Hepatic stellate cell (primary cell): ENCODE data around the gene KHDRBS2.

Experiments used
- DNase-seq: peaks from one replicate; pipeline ENCODE4 v3.0.0; 2011; ENCODE audit warnings: low spot score

The KHDRBS2 gene

DNA sequence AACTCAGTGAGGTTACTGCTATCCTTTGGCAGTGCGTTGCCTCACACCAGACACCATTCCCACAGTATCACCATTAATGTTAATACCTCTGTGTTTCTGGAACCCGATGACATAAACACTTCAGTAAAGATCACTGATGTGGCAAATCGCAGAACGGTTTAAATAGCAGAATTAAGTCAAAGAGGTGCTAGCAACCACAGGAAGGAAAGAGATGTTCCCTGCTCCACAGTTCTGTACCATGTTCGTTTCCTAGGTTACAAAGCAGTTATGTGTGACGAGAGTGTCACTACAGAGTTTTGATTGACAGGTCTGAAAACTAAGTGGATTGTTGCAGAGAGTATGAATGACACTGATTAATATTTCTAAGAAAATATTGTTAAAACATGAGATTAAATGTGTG lies 272.3 kb downstream of the KHDRBS2 start:
- DNase-seq, result no peak

DNA sequence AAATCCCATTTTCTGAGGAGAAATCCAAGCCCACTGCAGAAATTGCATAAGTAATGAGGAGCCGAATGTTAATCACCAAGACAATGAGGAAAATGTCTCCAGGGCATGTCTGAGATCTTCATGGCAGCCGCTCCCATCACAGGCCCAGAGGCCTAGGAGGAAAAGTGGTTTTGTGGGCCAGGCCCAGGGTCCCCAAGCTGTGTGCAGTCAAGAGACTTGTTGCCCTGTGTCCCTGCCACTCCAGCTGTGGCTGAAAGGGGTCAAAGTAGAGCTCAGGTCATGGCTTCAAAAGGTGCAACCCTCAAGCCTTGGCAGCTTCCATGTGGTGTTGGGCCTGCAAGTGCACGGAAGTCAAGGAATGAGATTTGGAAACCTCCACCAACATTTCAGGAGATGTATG lies 276.6 kb downstream of the KHDRBS2 start:
- no peak for DNase-seq

DNA sequence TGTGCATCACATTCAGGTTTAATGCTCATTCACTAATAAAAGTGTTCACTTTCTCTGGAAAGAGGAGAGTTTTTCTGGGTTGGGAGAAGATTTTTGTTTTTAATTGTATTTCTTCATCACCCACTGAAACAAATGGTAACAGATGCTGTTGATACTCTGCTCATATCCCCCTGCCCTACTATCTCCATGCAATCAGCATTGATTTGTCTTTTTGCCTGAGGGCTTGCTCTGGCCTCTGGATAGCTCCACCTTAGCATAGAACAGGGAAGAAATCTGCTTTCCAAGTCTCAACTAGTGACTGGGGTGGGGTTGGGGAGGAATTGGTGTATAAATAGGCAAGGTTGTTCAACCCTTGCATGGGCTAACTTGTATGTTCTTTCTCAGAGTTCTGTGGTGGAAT lies 296.4 kb downstream of the KHDRBS2 start:
- DNase-seq, result no peak

DNA sequence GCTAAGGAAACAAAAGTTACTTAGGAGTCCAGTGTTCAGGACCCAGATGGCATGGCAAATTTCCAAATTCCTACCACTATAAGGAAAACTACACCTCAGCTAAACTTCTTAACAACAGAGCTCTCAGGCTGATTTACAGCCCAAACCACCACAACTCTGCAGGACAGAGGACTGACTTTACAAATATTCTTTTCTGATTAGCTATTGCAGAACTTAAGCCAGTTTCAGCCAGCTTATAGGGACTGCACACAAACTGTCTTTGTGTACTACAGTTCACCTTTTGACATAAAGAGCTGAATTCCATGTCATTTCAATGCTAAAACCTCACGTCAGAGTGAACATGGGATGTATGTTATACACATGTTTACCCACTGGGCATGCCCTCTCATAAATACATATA lies 305.4 kb downstream of the KHDRBS2 start:
- no peak for DNase-seq

DNA sequence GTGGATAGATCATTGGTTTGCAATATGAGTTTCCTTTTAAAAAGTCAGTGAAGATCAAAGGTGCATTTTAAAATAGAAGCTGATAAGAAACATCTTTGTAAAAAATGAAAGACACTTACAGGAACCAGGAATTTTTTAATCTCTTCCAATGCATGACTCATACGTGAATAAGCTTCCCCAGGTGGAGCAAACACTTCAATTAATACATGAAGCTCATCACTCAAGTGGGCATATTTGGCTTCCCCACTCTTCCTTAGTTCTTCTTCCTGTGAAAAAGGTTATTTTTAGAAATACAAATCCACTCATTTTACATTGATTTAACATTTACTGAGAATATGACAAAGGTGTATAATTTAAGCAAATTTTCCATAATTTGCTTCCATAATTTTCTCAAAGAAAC lies 308.1 kb downstream of the KHDRBS2 start:
- no peak for DNase-seq

DNA sequence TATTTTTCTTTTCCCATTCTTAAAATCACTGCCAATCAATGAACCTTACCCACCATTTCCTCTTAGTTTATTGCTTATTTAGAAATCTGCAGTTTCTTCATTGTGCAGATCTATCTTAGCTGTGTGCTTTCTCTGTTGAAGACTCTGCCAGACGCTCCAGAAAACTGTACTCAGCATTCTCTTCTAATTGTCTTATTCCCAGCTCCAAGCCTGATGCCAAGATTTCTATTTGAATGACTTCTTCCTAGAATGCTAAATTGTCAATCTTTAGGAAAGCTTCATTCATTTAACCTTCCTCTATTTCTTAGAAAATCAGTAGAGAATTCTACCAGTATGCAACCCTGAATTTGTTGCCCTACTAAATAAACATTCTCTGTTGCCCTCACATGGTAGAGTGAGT lies 308.9 kb downstream of the KHDRBS2 start:
- DNase-seq, result no peak

DNA sequence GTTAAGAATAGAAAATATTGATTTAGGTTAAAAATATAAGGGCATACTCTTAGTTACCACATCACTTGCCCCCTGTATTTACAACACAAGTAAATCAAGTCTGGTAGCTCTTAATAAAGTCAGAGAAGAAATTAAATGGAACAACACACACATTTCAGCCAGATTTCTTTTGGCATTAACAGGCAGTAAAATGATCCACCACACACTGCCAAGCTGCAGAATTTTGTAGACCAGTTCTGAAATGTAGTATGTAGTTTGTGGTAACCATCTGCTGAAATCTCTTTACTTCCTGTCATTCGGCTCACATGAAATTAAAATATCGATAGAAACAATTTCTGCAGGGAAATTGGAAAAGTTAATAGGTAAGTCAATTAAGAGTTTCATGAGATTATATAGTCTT lies 326.8 kb downstream of the KHDRBS2 start:
- no peak for DNase-seq

DNA sequence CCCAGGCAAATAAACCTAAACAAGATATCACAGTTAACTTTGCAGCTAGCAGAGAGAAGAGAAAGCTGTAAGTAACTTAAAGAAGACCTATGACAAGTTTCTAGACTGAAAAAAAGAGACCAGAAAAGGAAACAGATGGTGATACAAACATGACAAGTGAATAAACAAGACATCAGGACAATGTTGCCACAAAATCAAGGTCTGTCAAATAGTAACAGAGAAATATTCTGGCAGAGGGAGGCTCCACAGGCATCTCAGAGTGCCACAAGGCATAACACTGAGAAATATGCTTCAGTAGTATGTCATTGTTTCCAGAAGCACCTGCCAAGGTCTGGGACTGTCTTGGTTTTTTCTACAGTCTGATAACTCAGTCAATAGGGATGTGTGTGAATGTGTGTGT lies 332.2 kb downstream of the KHDRBS2 start:
- DNase-seq, result no peak

DNA sequence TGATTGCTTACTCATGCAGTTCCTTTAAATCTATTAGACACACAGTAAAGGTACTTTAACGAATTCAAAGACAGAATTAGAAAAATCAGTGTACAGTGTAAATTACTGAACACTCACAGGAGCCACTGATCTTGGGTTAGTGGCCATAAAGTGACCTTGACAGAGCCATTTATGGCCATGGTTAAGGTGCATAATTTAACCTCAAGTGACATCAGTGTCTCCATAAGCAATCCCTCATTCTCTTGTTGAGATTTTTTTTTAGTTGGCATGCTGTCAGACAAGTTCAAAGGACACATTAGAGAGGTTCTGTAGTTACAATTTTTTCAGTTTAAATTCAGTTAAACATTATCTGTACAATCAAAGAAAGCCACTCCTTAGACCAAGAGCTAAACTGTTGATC lies 334.4 kb downstream of the KHDRBS2 start:
- DNase-seq, result no peak

DNA sequence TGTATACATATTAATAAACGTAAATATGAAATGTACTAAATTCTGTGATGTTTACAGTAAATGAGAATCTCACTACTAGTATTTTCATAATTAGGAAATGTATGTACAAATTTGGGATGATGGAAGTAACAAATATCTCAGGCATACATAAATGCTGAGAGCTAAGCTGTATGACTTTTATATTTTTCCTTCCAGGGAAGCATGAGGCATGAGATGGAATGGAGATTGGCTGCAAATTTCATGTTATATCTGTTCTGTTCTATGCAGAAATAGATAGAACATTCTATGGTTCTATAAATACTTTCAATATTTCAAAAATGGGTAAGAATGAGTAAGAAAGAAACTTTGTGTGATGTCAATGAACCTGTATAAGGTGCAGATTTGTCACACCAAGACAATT lies 335.2 kb downstream of the KHDRBS2 start:
- DNase-seq, result no peak

DNA sequence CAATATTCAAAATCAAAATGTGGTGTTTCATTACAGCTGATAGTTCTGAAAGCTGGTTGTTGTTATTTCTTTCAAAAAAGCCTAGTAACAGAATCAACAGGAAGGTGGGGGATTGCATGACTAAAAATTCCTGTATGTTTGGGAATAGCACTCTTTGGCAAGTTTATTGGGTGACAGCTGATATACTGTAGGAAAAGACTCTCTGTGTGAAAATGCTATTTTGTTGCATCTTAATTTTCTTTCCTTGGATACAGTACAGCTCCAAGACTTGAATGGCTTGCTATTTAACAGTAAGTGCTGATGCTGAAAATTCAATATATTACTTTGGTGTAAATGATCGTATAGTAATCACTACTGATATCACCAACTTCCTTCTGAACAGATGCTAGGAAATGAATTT lies 336.1 kb downstream of the KHDRBS2 start:
- DNase-seq, result no peak

DNA sequence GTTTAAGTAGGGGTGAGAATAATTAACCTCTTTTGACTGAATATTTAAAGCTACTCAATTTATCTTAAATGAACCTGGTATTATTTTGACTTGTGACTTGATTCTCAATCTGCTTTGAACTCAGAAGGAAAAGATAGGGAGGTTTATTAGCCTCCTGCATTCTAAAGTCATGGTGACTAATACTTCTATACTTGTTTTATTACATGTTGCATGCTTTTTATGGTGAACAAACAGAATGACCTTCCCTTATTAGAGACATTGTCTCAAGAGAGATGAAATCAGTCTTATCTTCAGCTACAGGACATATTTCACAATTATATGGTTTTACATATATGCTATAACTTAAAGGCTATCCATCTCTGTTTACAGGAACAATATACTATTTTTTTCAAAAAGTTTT lies 336.9 kb downstream of the KHDRBS2 start:
- DNase-seq, result no peak

DNA sequence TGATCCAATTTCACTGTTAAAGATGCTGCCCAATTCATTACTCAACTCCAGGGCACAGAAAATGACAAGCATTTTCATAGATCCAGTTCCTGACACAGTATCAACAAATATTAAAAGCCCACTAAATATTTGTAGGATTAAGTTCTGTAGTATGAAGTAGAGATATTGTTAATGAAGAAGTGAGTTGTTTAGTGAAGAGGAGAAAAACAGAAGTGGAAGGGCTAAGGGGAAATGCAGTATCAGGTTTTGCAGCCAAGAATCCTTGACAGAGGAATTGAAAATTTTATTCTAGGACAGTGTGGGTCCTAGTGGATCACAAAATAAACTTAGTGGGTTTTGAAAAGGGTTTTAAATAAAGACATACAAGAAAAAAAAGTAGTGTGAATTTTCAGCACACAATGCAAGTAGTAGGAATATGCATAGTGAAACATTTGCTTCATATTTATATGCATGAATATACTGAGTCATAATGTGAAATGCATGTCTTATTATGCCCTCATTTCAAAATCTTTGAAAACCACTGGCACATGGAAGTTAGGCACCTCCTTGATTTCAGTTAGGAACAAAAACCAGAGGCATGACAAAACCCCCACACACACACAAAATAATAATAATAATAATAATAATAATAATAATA lies 338.6 kb downstream of the KHDRBS2 start:
- no peak for DNase-seq

DNA sequence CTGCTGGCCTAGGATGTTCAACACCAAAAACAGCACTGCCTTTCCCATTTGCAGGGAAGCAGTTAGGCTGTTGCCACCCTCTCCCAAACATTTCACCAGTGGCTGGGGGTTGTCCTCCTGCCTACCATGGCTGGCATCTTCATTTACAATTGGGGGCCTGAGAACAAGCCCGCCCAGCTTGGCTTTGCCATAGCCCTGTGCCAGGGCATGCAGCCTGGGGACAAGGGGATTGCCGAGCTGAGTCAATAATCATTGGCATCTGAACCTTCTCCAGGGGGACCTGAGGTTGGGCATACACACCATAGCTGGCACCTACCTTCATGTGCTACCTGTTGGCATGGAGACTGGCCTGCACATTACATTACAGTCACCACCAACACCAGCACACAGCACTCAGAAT lies 345.1 kb downstream of the KHDRBS2 start:
- DNase-seq, result no peak

DNA sequence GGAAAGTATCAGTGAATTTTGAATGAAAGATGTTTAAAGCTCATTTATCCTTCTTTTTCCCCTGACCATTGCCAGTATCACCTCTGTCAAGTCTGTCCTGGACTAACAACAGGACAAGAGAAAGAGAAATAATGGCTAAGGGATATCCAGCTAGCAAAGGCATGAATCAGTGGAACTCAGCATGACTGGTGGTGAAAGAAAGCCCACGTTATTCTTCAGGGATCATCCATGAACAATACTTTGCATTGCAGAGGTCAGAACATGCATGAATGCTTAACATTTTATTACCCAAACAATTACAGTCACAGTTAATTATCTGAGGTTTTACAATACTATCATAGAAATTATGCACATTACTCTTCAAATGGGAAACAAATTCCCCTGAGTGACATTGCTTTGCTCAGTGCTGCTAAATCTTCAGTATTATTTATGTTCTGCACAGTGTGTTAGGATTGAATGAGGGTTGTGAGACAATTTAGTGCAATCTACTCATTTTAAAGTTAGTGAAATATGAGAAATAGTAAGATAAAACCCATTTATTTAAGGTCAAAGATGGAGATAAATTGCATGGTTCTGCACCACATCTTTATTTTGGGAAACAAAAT lies 350.7 kb downstream of the KHDRBS2 start:
- DNase-seq, result no peak

DNA sequence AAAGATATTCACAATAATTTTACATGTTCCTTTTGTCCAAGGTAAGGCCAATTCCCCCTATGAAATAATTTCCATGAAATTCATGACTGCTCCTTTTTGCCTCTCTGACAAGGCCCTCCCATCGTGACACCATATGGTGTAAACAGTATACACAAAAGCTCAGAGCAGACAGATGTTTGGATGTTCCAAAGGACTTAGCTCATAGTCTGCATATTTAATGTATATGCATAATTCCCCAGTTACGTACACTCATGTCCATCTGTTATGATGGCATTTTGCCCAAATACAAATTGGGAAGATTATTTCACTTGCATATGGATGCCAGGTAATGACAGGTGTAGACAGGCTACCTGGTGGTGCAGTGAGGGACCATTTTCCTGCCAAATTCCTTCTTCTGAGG lies 376.5 kb downstream of the KHDRBS2 start:
- no peak for DNase-seq

DNA sequence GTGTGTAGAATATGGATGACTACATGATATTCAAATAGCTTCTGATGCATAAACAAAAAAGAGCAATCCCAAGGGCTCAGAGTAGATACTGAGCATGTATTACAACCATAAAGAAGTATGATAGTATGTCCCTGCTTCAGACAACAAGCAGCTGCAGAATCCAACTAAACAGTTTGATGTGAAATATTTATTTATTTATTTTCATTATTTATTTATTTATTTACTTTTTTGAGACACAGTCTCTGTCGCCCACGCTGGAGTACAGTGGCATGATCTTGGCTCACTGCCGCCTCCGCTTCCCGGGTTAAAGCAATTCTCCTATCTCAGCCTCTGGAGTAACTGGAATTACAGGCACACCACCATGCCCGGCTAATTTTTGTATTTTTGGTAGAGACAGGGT lies 384.3 kb downstream of the KHDRBS2 start:
- no peak for DNase-seq

DNA sequence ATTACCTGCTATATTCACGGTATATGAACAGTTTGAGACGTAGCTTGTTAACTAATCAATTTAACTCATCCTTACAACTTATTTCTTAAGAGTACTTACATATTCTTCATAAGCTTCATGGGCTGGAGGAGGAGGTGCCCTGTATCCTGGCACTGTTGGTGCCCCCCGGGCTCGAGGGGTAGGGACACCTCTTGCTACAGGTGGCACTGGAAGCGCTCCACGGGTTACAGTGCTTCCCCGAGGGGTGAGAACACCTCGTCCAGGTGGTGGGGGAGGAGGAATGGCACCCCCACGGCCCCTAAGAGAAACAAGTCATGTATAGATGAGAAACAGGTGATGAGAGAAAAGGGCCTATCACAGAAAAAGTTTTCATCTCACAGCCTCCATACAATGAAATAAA lies 391.5 kb downstream of the KHDRBS2 start:
- DNase-seq, result no peak

DNA sequence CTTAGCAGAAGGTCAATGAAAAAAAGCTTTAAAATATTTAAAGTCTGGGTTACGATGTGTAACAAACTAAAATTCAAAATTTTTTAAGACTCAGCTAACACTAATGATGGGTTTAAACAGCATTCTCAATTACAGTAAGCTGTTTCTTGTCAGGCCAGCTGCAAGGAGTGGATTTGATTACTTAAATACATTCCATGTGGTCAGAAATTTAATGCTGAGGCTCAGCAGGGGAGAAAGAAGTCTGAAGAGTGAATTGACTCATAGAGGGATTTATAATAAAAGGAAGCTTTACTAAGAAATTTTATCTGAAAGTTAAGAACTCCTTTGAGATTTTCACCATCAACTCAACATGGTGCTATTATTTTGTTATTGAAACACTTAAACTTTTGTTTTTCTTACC lies 398.6 kb downstream of the KHDRBS2 start:
- no peak for DNase-seq

DNA sequence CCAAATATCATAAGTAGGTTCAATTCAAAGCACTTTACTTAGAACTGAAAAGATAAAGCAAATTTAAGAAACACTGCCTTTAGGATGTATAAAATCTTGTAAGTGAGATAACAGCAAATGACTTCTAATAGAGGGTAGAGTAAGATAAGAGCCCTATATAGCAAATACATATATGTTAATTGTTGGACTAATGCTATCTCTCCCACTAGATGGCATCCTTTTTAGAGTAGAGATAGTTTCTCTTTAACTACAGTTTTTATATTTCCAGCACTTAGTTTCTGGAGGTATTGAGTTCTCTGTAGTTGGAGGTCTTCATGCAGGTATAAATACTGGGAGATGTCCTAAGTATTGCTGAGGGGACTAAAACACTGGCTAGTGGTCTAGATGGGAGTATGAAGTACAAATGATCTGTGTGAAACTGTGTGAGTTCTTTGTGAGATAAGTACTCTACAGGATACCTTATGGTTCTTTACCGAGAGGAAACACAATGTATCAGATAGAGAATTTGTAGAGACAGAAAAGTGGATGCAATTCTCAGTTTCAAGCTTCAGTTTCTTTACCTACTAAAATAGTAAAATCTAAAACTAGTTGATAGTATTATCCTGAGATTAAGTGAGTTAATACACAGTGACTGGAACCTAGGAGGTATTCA lies 399.3 kb downstream of the KHDRBS2 start:
- DNase-seq, result no peak

DNA sequence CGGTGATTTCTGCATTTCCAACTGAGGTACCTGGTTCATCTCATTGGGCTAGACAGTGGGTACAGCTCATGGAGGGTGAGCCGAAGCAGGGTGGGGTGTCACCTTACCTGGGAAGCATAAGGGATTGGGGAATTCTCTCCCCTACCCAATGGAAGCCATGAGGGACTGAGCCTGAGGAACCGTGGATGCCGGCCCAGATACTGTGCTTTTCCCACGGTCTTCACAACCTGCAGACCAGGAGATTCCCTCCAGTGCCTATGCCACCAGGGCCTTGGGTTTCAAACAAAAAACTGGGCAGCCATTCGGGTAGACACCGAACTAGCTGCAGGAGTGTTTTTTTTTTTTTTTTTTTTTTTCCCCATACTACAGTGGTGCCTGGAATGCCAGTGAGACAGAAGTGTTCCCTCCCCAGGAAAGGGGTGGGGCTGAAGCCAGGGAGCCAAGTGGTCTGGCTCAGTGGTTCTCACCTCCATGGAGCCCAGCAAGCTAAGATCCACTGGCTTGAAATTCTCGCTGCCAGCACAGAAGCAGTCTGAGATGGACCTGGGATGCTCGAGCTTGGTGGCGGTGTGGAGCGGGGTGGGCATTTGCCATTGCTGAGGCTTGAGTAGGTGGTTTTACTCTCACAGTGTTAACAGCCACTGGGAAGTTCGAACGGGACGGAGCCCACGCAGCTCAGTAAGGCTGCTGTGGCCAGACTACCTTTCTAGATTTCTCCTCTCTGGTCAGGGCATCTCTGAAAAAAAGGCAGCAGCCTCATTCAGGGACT lies 416.2 kb downstream of the KHDRBS2 start:
- no peak for DNase-seq

DNA sequence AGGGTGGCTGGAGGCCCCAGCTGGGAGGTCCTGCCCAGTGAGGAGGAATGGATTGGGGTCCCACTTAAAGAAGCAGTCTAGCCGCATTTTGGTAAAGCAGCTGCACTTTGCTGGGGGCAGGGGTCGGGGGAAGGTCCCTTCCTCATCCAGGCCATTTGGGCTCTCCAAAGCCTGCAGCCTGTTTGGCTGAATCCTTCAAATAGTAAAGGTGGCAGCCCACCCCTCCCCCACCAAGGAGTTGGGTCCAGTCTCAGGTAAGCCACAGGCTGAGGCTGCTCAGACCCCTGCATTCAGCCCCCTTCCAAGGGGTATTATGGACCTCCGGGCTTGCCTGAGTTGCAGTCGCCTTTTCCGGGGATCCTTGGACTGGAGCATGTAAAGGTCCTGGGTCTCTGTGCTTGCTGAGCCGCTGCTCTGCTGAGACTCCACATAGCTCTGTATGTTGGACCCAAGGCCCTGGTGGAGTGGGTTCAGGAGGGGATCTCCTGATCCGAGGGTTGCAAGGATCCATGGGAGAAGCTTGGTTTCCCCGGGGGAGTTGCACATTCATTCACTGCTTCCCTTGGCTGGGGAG lies 417.4 kb downstream of the KHDRBS2 start:
- DNase-seq, result no peak

DNA sequence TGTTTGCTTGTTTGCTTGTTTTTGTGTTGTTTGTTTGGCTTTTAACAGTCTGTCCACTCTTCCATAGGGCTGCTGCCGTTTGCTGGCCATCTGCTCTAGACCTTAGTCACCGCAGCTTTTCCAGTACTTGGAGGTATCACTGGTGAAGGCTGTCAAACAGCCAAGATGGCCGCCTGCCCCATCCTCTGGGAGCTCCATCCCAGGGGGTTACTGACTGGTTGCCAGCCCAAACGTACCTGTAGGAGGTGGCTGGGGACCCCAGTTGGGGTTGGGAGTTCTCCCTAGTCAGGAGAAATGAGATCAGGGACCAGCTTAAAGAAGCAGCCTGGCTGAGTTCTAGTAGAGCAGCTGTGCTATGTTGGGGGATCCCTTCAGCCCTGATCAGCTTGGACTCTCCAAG lies 418.4 kb downstream of the KHDRBS2 start:
- no peak for DNase-seq
